Activated naive CD8-positive, alpha-beta T cell treated with anti-CD3 and anti-CD28 coated beads for 36 hours (primary cell): ENCODE measurements around the gene NXPH3. TPM values are rescaled to one million over a fixed set of nuclear protein-coding genes. Genes with fewer than 3 reads are reported as not detected.

Source experiments
- DNase-seq: peaks from one replicate; pipeline ENCODE4 v3.0.0; 2021
- H3K27ac Mint-ChIP-seq: one replicate; pipeline ENCODE4 v1.8.0; 2022; ENCODE audit warnings: mild to moderate bottlenecking, moderate library complexity, mixed read lengths
- H3K27me3 Mint-ChIP-seq: one replicate; pipeline ENCODE4 v1.8.0; 2022; ENCODE audit warnings: mild to moderate bottlenecking, mixed read lengths
- H3K36me3 Mint-ChIP-seq: one replicate; pipeline ENCODE4 v1.8.0; 2021; ENCODE audit warnings: mild to moderate bottlenecking, mixed read lengths
- H3K4me1 Mint-ChIP-seq: one replicate; pipeline ENCODE4 v1.8.0; 2021; ENCODE audit warnings: mixed read lengths
- H3K4me3 Mint-ChIP-seq: one replicate; pipeline ENCODE4 v1.8.0; 2022; ENCODE audit warnings: mild to moderate bottlenecking, moderate library complexity, mixed read lengths
- H3K9me3 Mint-ChIP-seq: one replicate; pipeline ENCODE4 v1.8.0; 2022; ENCODE audit warnings: mixed read lengths
- total RNA-seq, 2 experiments: library from RNA; stranded (reverse); gene quantifications; one replicate each; pipeline ENCODE4 v1.2.3, GENCODE V29; 2021

The NXPH3 gene
- total RNA-seq, 2 experiments from 2014 or later, result 0.10 to 0.18 TPM

GRCh38 chr17:49610883-49611584, 35.4 kb downstream of the NXPH3 start:
- H3K4me3 Mint-ChIP-seq, result no peak overlapping the region
- no peak overlapping the region for H3K27ac Mint-ChIP-seq
- H3K36me3 Mint-ChIP-seq, result peaks cover 10% of the 10 kb centered on the region
- DNase-seq, result no peak
- no peaks in the 10 kb centered on the region for H3K27me3 Mint-ChIP-seq
- no peaks in the 10 kb centered on the region for H3K9me3 Mint-ChIP-seq
- H3K4me1 Mint-ChIP-seq, result peaks cover 10% of the 10 kb centered on the region

- no peaks in the 10 kb centered on the region for H3K27me3 Mint-ChIP-seq
- H3K36me3 Mint-ChIP-seq, result peaks cover 13% of the 10 kb centered on the region
- no peaks in the 10 kb centered on the region for H3K9me3 Mint-ChIP-seq
- H3K4me3 Mint-ChIP-seq, result no peak overlapping the region
- DNase-seq, result no peak
- H3K27ac Mint-ChIP-seq, result no peak overlapping the region
- H3K4me1 Mint-ChIP-seq, result peaks cover 17% of the 10 kb centered on the region
Observed at GRCh38 chr17:49612726-49613125, 37.1 kb downstream of the NXPH3 start.

- H3K36me3 Mint-ChIP-seq, result peaks cover 14% of the 10 kb centered on the region
- peaks cover 21% of the 10 kb centered on the region for H3K4me1 Mint-ChIP-seq
- no peak overlapping the region for H3K4me3 Mint-ChIP-seq
- no peaks in the 10 kb centered on the region for H3K9me3 Mint-ChIP-seq
- no peaks in the 10 kb centered on the region for H3K27me3 Mint-ChIP-seq
- H3K27ac Mint-ChIP-seq, result no peak overlapping the region
- no peak for DNase-seq
Observed at GRCh38 chr17:49613182-49613800, 37.6 kb downstream of the NXPH3 start.

GRCh38 chr17:49616086-49616485, 40.4 kb downstream of the NXPH3 start:
- no peak for DNase-seq
- Mint-ChIP-seq H3K4me3 (no peak overlapping the region), H3K4me1 (peaks cover 32% of the 10 kb centered on the region), H3K27me3 (no peaks in the 10 kb centered on the region), H3K36me3 (peaks cover 21% of the 10 kb centered on the region), H3K9me3 (no peaks in the 10 kb centered on the region), H3K27ac (no peak overlapping the region)

GRCh38 chr17:49616601-49617131, 41.0 kb downstream of the NXPH3 start:
- no peak for DNase-seq
- H3K9me3 Mint-ChIP-seq, result no peaks in the 10 kb centered on the region
- H3K27me3 Mint-ChIP-seq, result no peaks in the 10 kb centered on the region
- H3K36me3 Mint-ChIP-seq, result peaks cover 24% of the 10 kb centered on the region
- H3K4me1 Mint-ChIP-seq, result peaks cover 30% of the 10 kb centered on the region
- peak overlapping the region; percentile 16 for H3K27ac Mint-ChIP-seq
- H3K4me3 Mint-ChIP-seq, result no peak overlapping the region

GRCh38 chr17:49618028-49618611, 42.4 kb downstream of the NXPH3 start:
- no peak overlapping the region for H3K27ac Mint-ChIP-seq
- no peak overlapping the region for H3K4me3 Mint-ChIP-seq
- H3K4me1 Mint-ChIP-seq, result peaks cover 36% of the 10 kb centered on the region
- no peak for DNase-seq
- no peaks in the 10 kb centered on the region for H3K27me3 Mint-ChIP-seq
- peaks cover 26% of the 10 kb centered on the region for H3K36me3 Mint-ChIP-seq
- no peaks in the 10 kb centered on the region for H3K9me3 Mint-ChIP-seq

- no peaks in the 10 kb centered on the region for H3K27me3 Mint-ChIP-seq
- no peak overlapping the region for H3K27ac Mint-ChIP-seq
- no peaks in the 10 kb centered on the region for H3K9me3 Mint-ChIP-seq
- H3K36me3 Mint-ChIP-seq, result peaks cover 22% of the 10 kb centered on the region
- no peak overlapping the region for H3K4me3 Mint-ChIP-seq
- H3K4me1 Mint-ChIP-seq, result peaks cover 27% of the 10 kb centered on the region
- DNase-seq, result no peak
Observed at GRCh38 chr17:49621420-49621819, 45.7 kb downstream of the NXPH3 start.

GRCh38 chr17:49621946-49622529, 46.4 kb downstream of the NXPH3 start:
- Mint-ChIP-seq H3K4me1 (peaks cover 24% of the 10 kb centered on the region), H3K9me3 (no peaks in the 10 kb centered on the region), H3K27ac (no peak overlapping the region), H3K36me3 (peaks cover 20% of the 10 kb centered on the region), H3K27me3 (no peaks in the 10 kb centered on the region), H3K4me3 (no peak overlapping the region)
- no peak for DNase-seq

GRCh38 chr17:49624896-49625295, 49.2 kb downstream of the NXPH3 start:
- no peaks in the 10 kb centered on the region for H3K27me3 Mint-ChIP-seq
- no peaks in the 10 kb centered on the region for H3K9me3 Mint-ChIP-seq
- no peak overlapping the region for H3K27ac Mint-ChIP-seq
- DNase-seq, result no peak
- peaks cover 30% of the 10 kb centered on the region for H3K4me1 Mint-ChIP-seq
- peaks cover 8% of the 10 kb centered on the region for H3K36me3 Mint-ChIP-seq
- no peak overlapping the region for H3K4me3 Mint-ChIP-seq

GRCh38 chr17:49629447-49629846, 53.8 kb downstream of the NXPH3 start:
- Mint-ChIP-seq H3K36me3 (peaks cover 2% of the 10 kb centered on the region), H3K4me3 (no peak overlapping the region), H3K27me3 (no peaks in the 10 kb centered on the region), H3K9me3 (no peaks in the 10 kb centered on the region), H3K27ac (peak overlapping the region; percentile 22), H3K4me1 (peaks cover 48% of the 10 kb centered on the region)
- DNase-seq, result no peak

GRCh38 chr17:49630113-49630900, 54.6 kb downstream of the NXPH3 start:
- H3K27me3 Mint-ChIP-seq, result no peaks in the 10 kb centered on the region
- H3K27ac Mint-ChIP-seq, result no peak overlapping the region
- no peak for DNase-seq
- H3K9me3 Mint-ChIP-seq, result no peaks in the 10 kb centered on the region
- H3K36me3 Mint-ChIP-seq, result peaks cover 2% of the 10 kb centered on the region
- no peak overlapping the region for H3K4me3 Mint-ChIP-seq
- peaks cover 54% of the 10 kb centered on the region for H3K4me1 Mint-ChIP-seq

- H3K4me1 Mint-ChIP-seq, result peaks cover 59% of the 10 kb centered on the region
- H3K36me3 Mint-ChIP-seq, result peaks cover 2% of the 10 kb centered on the region
- H3K27me3 Mint-ChIP-seq, result no peaks in the 10 kb centered on the region
- no peak overlapping the region for H3K4me3 Mint-ChIP-seq
- H3K9me3 Mint-ChIP-seq, result no peaks in the 10 kb centered on the region
- no peak for DNase-seq
- H3K27ac Mint-ChIP-seq, result no peak overlapping the region
Observed at GRCh38 chr17:49631496-49631895, 55.8 kb downstream of the NXPH3 start.
